Measurements from ENCODE around the gene TADA1.
"Not testable (repeated sequence)": the region's sequence is repeated elsewhere in the genome, so short reads cannot be mapped to it uniquely, and the experiment has no call there.

TADA1 gene

DNA sequence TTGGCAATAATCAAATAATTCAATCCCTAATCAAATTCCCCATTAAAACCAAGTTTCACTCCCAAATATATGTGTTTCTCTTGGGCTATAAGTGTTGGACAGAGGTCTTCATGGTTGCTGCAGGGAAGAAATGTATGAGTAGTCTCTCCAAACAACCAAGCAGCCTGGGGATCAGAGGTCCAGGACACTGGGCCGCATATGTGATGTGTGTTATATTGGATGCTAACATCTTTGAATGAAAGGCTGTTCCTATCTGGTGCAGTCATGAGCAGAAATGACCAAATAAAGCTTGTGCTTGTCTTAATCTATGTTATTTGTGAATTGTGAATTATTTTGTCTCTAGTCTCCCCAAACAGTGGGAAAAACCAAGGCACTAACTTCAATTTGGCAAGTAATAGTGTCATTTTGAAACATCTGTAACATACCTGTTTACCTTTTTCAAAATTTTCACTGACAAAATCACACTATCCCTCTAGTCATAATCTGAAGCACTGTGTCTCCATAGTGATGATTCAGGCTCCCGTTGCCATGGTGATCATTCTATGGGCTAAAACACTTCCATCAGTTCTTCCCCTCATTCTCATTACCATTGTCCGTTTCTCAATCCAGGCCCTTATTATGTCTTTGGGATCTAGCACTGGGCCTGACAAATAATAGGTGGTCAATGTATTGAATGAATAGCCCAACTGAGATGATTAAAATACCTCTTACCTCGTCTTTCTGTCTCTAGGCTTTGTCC lies 12.5 kb upstream of the TADA1 start:
- DNase-seq, result no peak

- DNase-seq, result no peak
These were observed 8.9 kb upstream of the TADA1 start for GRCh38 chr1:166884971-166885370.

GRCh38 chr1:166884040-166884642 lies 8.1 kb upstream of the TADA1 start:
- DNase-seq, result peak in 1 of 2 experiments; percentile 28

- DNase-seq, result no peak
These were observed 6.8 kb upstream of the TADA1 start for GRCh38 chr1:166882893-166883292.

DNA sequence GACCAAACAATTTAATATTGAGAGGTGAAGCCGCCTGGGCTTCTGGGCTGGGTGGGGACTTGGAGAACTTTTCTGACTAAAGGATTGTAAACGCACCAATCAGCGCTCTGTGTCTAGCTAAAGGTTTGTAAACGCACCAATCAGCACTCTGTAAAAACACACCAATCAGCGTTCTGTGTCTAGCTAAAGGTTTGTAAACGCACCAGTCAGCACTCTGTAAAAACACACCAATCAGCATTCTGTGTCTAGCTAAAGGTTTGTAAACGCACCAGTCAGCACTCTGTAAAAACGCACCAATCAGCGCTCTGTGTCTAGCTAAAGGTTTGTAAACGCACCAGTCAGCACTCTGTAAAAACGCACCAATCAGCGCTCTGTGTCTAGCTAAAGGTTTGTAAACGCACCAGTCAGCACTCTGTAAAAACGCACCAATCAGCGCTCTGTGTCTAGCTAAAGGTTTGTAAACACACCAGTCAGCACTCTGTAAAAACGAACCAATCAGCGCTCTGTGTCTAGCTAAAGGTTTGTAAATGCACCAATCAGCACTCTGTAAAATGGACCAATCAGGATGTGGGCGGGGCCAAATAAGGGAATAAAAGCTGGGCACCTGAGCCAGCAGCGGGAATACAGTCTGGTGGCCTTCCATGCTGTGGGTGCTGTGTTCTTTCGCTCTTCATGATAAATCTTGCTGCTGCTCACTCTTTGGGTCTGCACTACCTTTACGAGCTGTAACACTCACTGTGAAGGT lies 2.3 kb upstream of the TADA1 start:
- not testable (repeated sequence) for DNase-seq

DNA sequence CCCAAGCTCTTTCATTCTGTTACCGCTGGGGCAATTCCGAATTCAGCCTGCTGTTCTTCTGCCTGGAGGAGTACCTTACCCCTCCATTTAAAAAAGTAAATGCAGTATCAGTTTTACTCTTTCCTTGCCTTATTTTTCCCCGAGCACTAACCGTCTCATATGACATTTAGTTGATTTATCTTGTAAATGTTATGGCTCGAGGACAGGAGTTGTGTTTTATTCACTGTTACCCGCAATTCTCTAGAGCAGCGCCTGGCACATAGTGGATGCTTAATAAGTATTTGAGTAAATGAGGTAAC lies 425 bp upstream of the TADA1 start:
- DNase-seq, result no peak

GRCh38 chr1:166875302-166875733 lies 746 bp downstream of the TADA1 start:
- DNase-seq, result no peak

- no peak for DNase-seq
These were observed 1.6 kb downstream of the TADA1 start for GRCh38 chr1:166874464-166874863.

GRCh38 chr1:166870584-166870983 lies 5.5 kb downstream of the TADA1 start:
- DNase-seq, result no peak

DNA sequence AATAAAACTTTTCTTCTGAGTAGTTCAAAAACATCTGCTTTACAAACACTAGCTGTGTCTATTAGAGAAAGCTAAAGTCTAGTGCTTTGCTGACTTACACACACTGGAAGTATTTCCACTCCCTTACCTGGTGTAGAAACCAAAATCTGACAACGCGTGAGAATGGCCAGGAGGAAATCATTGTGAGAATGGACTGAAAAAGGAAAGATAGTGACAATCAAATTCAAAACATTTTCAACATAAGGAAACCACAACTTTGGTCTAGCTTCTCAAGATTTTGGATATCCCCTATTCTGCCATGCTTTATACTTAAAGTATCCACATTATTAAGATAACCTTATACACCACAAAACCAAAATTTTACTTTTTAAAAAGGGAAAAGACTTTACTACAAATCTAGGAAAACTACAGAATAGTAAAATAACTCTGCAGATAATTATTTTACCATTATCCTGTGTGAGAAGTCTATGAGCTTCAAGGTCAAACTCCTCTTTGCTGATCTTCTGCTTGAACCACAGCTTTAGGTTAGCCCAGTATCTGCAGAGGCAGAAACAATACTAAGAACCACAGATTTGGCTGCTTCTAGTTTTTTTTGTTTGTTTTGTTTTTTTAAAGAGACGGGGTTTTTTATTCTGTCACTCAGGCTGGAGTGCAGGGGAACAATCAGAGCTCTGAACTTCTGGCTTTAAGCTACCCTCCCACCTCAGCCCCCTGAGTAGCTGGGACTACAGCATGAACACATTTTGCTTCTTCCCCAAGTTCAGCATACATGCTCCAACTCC lies 6.6 kb downstream of the TADA1 start:
- no peak for DNase-seq

DNA sequence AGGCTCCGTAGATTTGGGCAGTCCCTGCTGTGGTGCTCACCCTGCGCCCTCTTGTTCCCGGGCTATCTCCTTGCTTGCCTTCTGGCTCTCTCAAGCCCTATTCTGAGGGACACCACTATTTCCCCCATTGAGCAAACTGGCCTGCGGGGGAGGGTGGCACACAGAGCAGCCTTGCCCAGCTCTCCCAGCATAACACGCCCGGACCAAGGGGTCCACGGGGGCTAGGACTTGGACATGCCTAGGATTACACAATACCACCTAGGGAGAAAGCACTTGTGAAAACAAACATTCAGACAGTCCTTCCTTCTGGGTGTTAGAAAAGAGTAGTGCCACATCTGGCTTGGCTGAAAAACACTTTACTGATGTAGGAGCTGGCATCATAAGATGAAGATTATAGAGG lies 7.4 kb downstream of the TADA1 start:
- no peak for DNase-seq

DNA sequence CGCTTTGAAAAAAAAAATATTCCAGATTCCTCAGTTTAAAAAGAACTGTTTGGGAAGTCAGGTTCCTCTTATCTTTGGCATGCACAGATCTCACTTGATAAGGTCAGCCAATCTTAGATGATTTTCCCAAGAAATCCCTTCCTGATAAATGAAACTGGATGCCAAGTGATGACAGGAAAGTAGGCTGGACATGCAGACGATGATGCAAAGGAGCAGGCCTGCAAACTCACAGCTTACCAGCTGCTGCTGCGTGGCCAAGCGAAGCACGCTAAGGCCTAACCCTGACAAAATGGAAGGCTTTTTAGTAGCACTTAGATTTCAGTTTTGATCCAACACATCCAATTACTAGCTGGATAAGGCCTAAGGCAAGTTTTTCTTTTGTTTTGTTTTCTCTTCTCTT lies 10.1 kb downstream of the TADA1 start:
- no peak for DNase-seq

- no peak for DNase-seq
These were observed 16.5 kb downstream of the TADA1 start for GRCh38 chr1:166859597-166859996.

- no peak for DNase-seq
These were observed 17.2 kb downstream of the TADA1 start for GRCh38 chr1:166858726-166859419.

DNA sequence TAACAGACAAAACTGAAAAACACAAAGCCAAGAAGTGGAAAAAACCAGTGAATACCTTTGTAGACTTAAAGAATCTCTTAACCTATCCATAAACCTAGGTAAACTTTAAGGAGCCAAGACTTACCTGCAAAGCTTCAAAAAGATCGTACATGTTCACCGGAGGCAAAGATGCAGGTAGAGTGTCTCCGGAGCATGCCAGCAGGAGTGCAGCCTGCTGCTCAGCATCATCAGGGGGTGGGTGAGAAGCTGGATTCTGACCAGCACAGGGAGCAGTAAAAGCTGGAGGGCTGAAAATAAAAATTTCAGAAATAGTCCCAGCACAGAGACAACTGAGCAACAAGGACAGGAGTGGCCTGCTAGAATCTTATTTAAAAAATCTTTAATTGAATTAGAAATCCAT lies 18.1 kb downstream of the TADA1 start:
- DNase-seq, result no peak

DNA sequence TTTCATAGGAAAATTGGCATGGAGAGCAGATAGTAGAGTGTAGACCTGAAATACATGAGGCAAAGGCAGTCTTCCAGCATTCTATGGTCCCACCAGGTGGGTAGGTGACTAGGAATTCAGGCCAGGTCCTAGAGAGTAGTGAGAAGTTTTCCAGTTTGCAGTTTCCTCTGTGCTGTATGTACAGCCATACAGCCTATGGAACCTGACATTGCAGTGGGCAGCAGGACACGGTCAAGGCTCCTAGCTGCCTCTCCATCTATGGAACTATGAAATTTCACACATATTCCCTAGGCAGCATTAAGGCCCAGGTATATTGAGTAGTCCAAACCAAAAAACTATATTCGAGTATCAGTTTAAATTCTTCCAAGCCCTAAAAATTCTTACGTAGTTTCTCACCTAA lies 20.5 kb downstream of the TADA1 start:
- DNase-seq, result no peak

DNA sequence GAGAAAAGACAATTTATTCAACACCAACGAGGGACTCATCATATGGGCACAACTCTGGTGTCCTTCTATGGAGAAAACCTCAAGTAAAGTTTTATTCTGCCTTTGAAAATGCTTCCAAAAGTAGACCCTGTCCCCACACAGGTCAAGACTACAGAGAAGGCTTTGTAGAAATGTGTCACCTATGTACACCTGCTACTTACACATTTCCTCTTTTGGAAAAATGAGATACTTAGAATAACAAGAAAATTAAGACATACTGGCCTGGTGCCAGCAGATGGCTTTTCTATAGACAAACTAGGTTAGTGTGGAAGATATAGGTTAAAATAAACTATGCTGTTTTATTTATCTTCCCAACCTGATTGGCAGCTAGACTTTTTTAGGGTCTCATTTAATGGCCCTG lies 23.1 kb downstream of the TADA1 start:
- DNase-seq, result no peak

- DNase-seq, result no peak
These were observed 26.9 kb downstream of the TADA1 start for GRCh38 chr1:166849135-166849534.

- DNase-seq, result no peak
These were observed 27.9 kb downstream of the TADA1 start for GRCh38 chr1:166848193-166848592.

DNA sequence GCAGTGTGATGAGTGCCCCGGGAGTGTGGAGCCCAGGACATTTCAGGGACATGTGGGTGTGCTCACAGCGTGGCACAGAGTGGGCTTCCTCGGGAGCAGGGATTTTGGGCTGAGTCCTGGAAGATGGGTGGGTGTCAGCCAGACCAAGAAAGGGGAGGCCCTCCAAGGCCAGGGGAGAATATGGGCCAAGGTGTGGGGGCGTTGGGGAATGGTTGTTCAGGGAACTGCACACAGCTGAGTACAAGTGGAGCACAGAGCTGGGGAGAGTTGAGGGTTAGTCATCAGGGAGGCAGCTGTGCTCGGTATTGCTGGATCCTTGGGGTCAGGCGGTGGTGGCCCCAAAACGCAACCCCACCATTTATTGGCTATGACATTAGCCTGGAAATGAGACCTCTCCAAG lies 31.3 kb downstream of the TADA1 start:
- no peak for DNase-seq

GRCh38 chr1:166843769-166844596 lies 32.1 kb downstream of the TADA1 start:
- DNase-seq, result no peak

GRCh38 chr1:166843322-166843721 lies 32.7 kb downstream of the TADA1 start:
- no peak for DNase-seq

Data from stimulated activated CD4-positive, alpha-beta T cell treated with anti-CD3 and anti-CD28 coated beads, Interleukin-4, amount 100 ng/mL, for 4 hours (primary cell).